ENCODE data around the gene CEACAM16. TPM values are rescaled to one million over a fixed set of nuclear protein-coding genes. Genes with fewer than 3 reads are reported as not detected.
A peak's percentile ranks its signal among the peaks of the same experiment; 100 is the strongest.

CEACAM16 gene
- total and polyA plus RNA-seq, 10 donors, result not detected

GRCh38 chr19:44746616-44746945, 47.6 kb downstream of the CEACAM16 start:
- Histone ChIP-seq H3K36me3 (peaks cover 0 to 19% (median 13%) of the 10 kb centered on the region in 6 donors), H3K4me1 (peaks cover 52 to 95% (median 83%) of the 10 kb centered on the region in 6 donors), H3K27ac (peak overlapping the region; percentile 80 to 99 (median 97)), H3K27me3 (replicated peaks in 1 of 7) (no peaks in the 10 kb centered on the region), H3K9me3 (no peaks in the 10 kb centered on the region), H3K4me3 (peak overlapping the region in 3 of 8 donors; percentile 64 to 85 (median 74))
- 63 to 82% (median 73%) methylated on average over 5 of the region's 5 CpGs for WGBS, 5 donors
- no peak for DNase-seq
- no peak for TF ChIP-seq CTCF (IDR thresholded peaks at IDR 0.05 in 8 of 11, conservative IDR thresholded peaks at IDR 0.05 in 3 of 11)
- TF ChIP-seq POLR2A (IDR thresholded peaks at IDR 0.05), result no peak
- TF ChIP-seq POLR2AphosphoS5 (IDR thresholded peaks at IDR 0.05), result no peak
- intact Hi-C loops (cut with DNase I; ENCODE audit: low total_unique reads), result no loop called here

GRCh38 chr19:44746946-44747738, 48.2 kb downstream of the CEACAM16 start:
- H3K36me3 ChIP-seq, result peaks cover 0 to 25% (median 17%) of the 10 kb centered on the region in 6 donors
- peak overlapping the region; percentile 80 to 99 (median 97) for H3K27ac ChIP-seq
- TF ChIP-seq POLR2A (IDR thresholded peaks at IDR 0.05), result peak in 1 of 3 donors; percentile 57
- TF ChIP-seq POLR2AphosphoS5 (IDR thresholded peaks at IDR 0.05), result peak; percentile 85 to 92 (median 87)
- no peak for TF ChIP-seq CTCF (IDR thresholded peaks at IDR 0.05 in 8 of 11, conservative IDR thresholded peaks at IDR 0.05 in 3 of 11)
- intact Hi-C loops (cut with DNase I; ENCODE audit: low total_unique reads), result no loop called here
- peak; percentile 96 for DNase-seq
- no peaks in the 10 kb centered on the region for H3K9me3 ChIP-seq
- 6 to 14% (median 7%) methylated on average over 26 to 34 of the region's 34 CpGs for WGBS, 5 donors
- peaks cover 55 to 95% (median 84%) of the 10 kb centered on the region in 6 donors for H3K4me1 ChIP-seq
- no peaks in the 10 kb centered on the region for H3K27me3 ChIP-seq (replicated peaks in 1 of 7)
- peak overlapping the region; percentile 54 to 85 (median 70) for H3K4me3 ChIP-seq

GRCh38 chr19:44747739-44748425, 48.9 kb downstream of the CEACAM16 start:
- H3K4me1 ChIP-seq, result peaks cover 62 to 95% (median 84%) of the 10 kb centered on the region in 6 donors
- H3K27ac ChIP-seq, result peak overlapping the region; percentile 80 to 99 (median 97)
- peaks cover 0 to 32% (median 24%) of the 10 kb centered on the region in 6 donors for H3K36me3 ChIP-seq
- H3K9me3 ChIP-seq, result no peaks in the 10 kb centered on the region
- TF ChIP-seq POLR2AphosphoS5 (IDR thresholded peaks at IDR 0.05) (peak in 2 of 3 donors; percentile 20 to 44), CTCF (IDR thresholded peaks at IDR 0.05 in 8 of 11, conservative IDR thresholded peaks at IDR 0.05 in 3 of 11) (no peak), POLR2A (IDR thresholded peaks at IDR 0.05) (no peak)
- H3K27me3 ChIP-seq (replicated peaks in 1 of 7), result no peaks in the 10 kb centered on the region
- 0 to 1% (median 1%) methylated on average over 21 to 26 of the region's 26 CpGs for WGBS, 5 donors
- peak overlapping the region; percentile 54 to 85 (median 70) for H3K4me3 ChIP-seq
- intact Hi-C loops (cut with DNase I; ENCODE audit: low total_unique reads), result no loop called here
- DNase-seq, result peak; percentile 91
